Activated T-helper 9 cell treated with anti-CD3 and anti-CD28 coated beads, Interleukin-2, amount 50 U/mL, for 16 hours (primary cell): ENCODE results near the gene CERCAM.
"Not testable (repeated sequence)": the region's sequence is repeated elsewhere in the genome, so short reads cannot be mapped to it uniquely, and the experiment has no call there.

Source experiments
- DNase-seq: peaks from one replicate; pipeline ENCODE4 v3.0.0-alpha.2; 2020; ENCODE audit warnings: low read depth

CERCAM gene

GRCh38 chr9:128393145-128393775 lies 27.4 kb upstream of the CERCAM start:
- no peak for DNase-seq

- DNase-seq: no peak
These were observed 26.7 kb upstream of the CERCAM start for GRCh38 chr9:128393970-128394369.

- DNase-seq: no peak
These were observed 26.1 kb upstream of the CERCAM start for GRCh38 chr9:128394379-128395168.

GRCh38 chr9:128396970-128397613 lies 23.6 kb upstream of the CERCAM start:
- no peak for DNase-seq

GRCh38 chr9:128397831-128398230 lies 22.8 kb upstream of the CERCAM start:
- DNase-seq: no peak

GRCh38 chr9:128399861-128400260 lies 20.8 kb upstream of the CERCAM start:
- DNase-seq: no peak

- DNase-seq: no peak
These were observed 16.1 kb upstream of the CERCAM start for GRCh38 chr9:128404560-128404959.

- DNase-seq: no peak
These were observed 15.4 kb upstream of the CERCAM start for GRCh38 chr9:128405077-128405779.

GRCh38 chr9:128405780-128406171 lies 14.9 kb upstream of the CERCAM start:
- no peak for DNase-seq

- no peak for DNase-seq
These were observed 13.7 kb upstream of the CERCAM start for GRCh38 chr9:128406848-128407391.

GRCh38 chr9:128408963-128409431 lies 11.7 kb upstream of the CERCAM start:
- no peak for DNase-seq

- DNase-seq: no peak
These were observed 11.2 kb upstream of the CERCAM start for GRCh38 chr9:128409450-128409849.

GRCh38 chr9:128409978-128410377 lies 10.7 kb upstream of the CERCAM start:
- DNase-seq: no peak

GRCh38 chr9:128411364-128412119 lies 9.1 kb upstream of the CERCAM start:
- no peak for DNase-seq

- peak; percentile 9 for DNase-seq
These were observed 8.4 kb upstream of the CERCAM start for GRCh38 chr9:128412120-128412790.

GRCh38 chr9:128413728-128414127 lies 6.9 kb upstream of the CERCAM start:
- not testable (repeated sequence) for DNase-seq

- DNase-seq: no peak
These were observed 6.2 kb upstream of the CERCAM start for GRCh38 chr9:128414461-128414860.

- DNase-seq: no peak
These were observed 5.4 kb upstream of the CERCAM start for GRCh38 chr9:128415281-128415680.

- no peak for DNase-seq
These were observed 4.6 kb upstream of the CERCAM start for GRCh38 chr9:128416014-128416413.

GRCh38 chr9:128416432-128417019 lies 4.1 kb upstream of the CERCAM start:
- no peak for DNase-seq
